Stimulated activated CD4-positive, alpha-beta T cell treated with anti-CD3 and anti-CD28 coated beads, Interleukin-2, amount 100 ng/mL, for 48 hours (primary cell): ENCODE results near the gene GCG.

Experiments used
- DNase-seq, 2 donors: peaks; one replicate each; pipeline ENCODE4 v3.0.0-alpha.2; 2020

Gene GCG

GRCh38 chr2:162152147-162152546 is at the start of gene GCG:
GCG (minus strand) TSS chr2:162152247; CDS start chr2:162149178, 3,069 bp downstream.
- DNase-seq, result no peak

- no peak for DNase-seq
Measured at GRCh38 chr2:162200636-162201035, 48.6 kb upstream of the GCG start.

GRCh38 chr2:162199913-162200312 is 47.9 kb upstream of the GCG start:
- no peak for DNase-seq

- no peak for DNase-seq
Measured at GRCh38 chr2:162198239-162198638, 46.2 kb upstream of the GCG start.

- DNase-seq, result no peak
Measured at GRCh38 chr2:162197069-162197825, 45.2 kb upstream of the GCG start.

GRCh38 chr2:162196638-162197037 is 44.6 kb upstream of the GCG start:
- no peak for DNase-seq

GRCh38 chr2:162188451-162188850 is 36.4 kb upstream of the GCG start:
- DNase-seq, result no peak

- no peak for DNase-seq
Measured at GRCh38 chr2:162185541-162186232, 33.6 kb upstream of the GCG start.

GRCh38 chr2:162184821-162185450 is 32.9 kb upstream of the GCG start:
- DNase-seq, result no peak

GRCh38 chr2:162184359-162184758 is 32.3 kb upstream of the GCG start:
- DNase-seq, result no peak

GRCh38 chr2:162182395-162182794 is 30.3 kb upstream of the GCG start:
- DNase-seq, result no peak

- no peak for DNase-seq
Measured at GRCh38 chr2:162177301-162177700, 25.3 kb upstream of the GCG start.

GRCh38 chr2:162175714-162176113 is 23.7 kb upstream of the GCG start:
- DNase-seq, result no peak

GRCh38 chr2:162174746-162175145 is 22.7 kb upstream of the GCG start:
- no peak for DNase-seq

GRCh38 chr2:162172802-162173370 is 20.8 kb upstream of the GCG start:
- no peak for DNase-seq

GRCh38 chr2:162166745-162167144 is 14.7 kb upstream of the GCG start:
- DNase-seq, result no peak

GRCh38 chr2:162166174-162166573 is 14.1 kb upstream of the GCG start:
- DNase-seq, result no peak

GRCh38 chr2:162164802-162165201 is 12.8 kb upstream of the GCG start:
- DNase-seq, result no peak

- no peak for DNase-seq
Measured at GRCh38 chr2:162159446-162159845, 7.4 kb upstream of the GCG start.

- DNase-seq, result no peak
Measured at GRCh38 chr2:162156149-162156548, 4.1 kb upstream of the GCG start.

GRCh38 chr2:162155093-162155492 is 3.0 kb upstream of the GCG start:
- no peak for DNase-seq

- peak; percentile 55 to 58 for DNase-seq
Measured at GRCh38 chr2:162153608-162154224, 1.7 kb upstream of the GCG start.

- DNase-seq, result no peak
Measured at GRCh38 chr2:162149940-162150339, 2.1 kb downstream of the GCG start.
